Activated CD8-positive, alpha-beta T cell treated with anti-CD3 and anti-CD28 coated beads for 36 hours (primary cell): ENCODE results near the gene CD248. TPM values are rescaled to one million over a fixed set of nuclear protein-coding genes. Genes with fewer than 3 reads are reported as not detected.

Experiments used
- ATAC-seq: fragments of 200-7000 bp; cut with Tn5 transposase; one replicate; pipeline ENCODE4 v1.10.0; 2021; ENCODE audit warnings: mild to moderate bottlenecking, moderate library complexity
- CTCF ChIA-PET: fragments of 350-600 bp; sonication (Branson Sonifier 250); formaldehyde crosslinking; loops from one replicate; lab custom pipeline; 2021; ENCODE audit warnings: antibody characterized with exemption; lab: Charles Lee
- POLR2A ChIA-PET: fragments of 350-600 bp; sonication (Branson Sonifier 250); formaldehyde crosslinking; loops from one replicate; lab custom pipeline; 2021; ENCODE audit warnings: antibody characterized with exemption; lab: Charles Lee
- DNase-seq: peaks from one replicate; pipeline ENCODE4 v3.0.0-alpha.2; 2020
- H3K27ac Mint-ChIP-seq: one replicate; pipeline ENCODE4 v1.8.0; 2021; ENCODE audit warnings: mild to moderate bottlenecking, mixed read lengths
- H3K27me3 Mint-ChIP-seq: one replicate; pipeline ENCODE4 v1.8.0; 2021; ENCODE audit warnings: mixed read lengths
- H3K36me3 Mint-ChIP-seq: one replicate; pipeline ENCODE4 v1.8.0; 2021; ENCODE audit warnings: low read depth, mixed read lengths
- H3K4me1 Mint-ChIP-seq: one replicate; pipeline ENCODE4 v1.8.0; 2021; ENCODE audit warnings: low read depth, mixed read lengths
- H3K4me3 Mint-ChIP-seq: one replicate; pipeline ENCODE4 v1.8.0; 2021; ENCODE audit warnings: mild to moderate bottlenecking, moderate library complexity, mixed read lengths
- H3K9me3 Mint-ChIP-seq: one replicate; pipeline ENCODE4 v1.8.0; 2021; ENCODE audit warnings: mixed read lengths
- intact Hi-C: fragments of 100-400 bp; cut with micrococcal nuclease; formaldehyde crosslinking; loops from one replicate; pipeline ENCODE4 v1.10.0; 2022
- total RNA-seq, 2 experiments: library from RNA; stranded (reverse); gene quantifications; one replicate each; pipeline ENCODE4 v1.2.3, GENCODE V29; 2021
- TF ChIP-seq, protein P1 (sequence below): fragments of 200-600 bp; IDR thresholded peaks from one replicate; pipeline ENCODE4 v1.8.0; 2022; ENCODE audit warnings: antibody characterized with exemption, mild to moderate bottlenecking

The CD248 gene
- total RNA-seq, 2 experiments from 2014 or later = 16.3 to 16.8 TPM

GRCh38 chr11:66346476-66347424, 29.9 kb upstream of the CD248 start:
- Mint-ChIP-seq H3K9me3 (no peaks in the 10 kb centered on the region), H3K27ac (peak overlapping the region; percentile 92), H3K4me3 (peak overlapping the region; percentile 95), H3K27me3 (peaks cover 2% of the 10 kb centered on the region), H3K36me3 (peaks cover 7% of the 10 kb centered on the region), H3K4me1 (peaks cover 46% of the 10 kb centered on the region)
- no peak for ATAC-seq
- POLR2A ChIA-PET = interaction anchor here (0.6 to 3.3 kb wide), 12 partner anchors 9 to 92 kb away, joined by 3 to 22 read pairs (median 4); partner anchors contain the start of genes CD248, MRPL11, RIN1 and SLC29A2
- TF ChIP-seq, protein P1, sequence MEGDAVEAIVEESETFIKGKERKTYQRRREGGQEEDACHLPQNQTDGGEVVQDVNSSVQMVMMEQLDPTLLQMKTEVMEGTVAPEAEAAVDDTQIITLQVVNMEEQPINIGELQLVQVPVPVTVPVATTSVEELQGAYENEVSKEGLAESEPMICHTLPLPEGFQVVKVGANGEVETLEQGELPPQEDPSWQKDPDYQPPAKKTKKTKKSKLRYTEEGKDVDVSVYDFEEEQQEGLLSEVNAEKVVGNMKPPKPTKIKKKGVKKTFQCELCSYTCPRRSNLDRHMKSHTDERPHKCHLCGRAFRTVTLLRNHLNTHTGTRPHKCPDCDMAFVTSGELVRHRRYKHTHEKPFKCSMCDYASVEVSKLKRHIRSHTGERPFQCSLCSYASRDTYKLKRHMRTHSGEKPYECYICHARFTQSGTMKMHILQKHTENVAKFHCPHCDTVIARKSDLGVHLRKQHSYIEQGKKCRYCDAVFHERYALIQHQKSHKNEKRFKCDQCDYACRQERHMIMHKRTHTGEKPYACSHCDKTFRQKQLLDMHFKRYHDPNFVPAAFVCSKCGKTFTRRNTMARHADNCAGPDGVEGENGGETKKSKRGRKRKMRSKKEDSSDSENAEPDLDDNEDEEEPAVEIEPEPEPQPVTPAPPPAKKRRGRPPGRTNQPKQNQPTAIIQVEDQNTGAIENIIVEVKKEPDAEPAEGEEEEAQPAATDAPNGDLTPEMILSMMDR = no peak
- CTCF ChIA-PET = interaction anchor here (1.5 to 5.5 kb wide), 6 partner anchors 17 to 331 kb away, joined by 3 to 44 read pairs (median 14); no protein-coding TSS in a partner anchor
- no peak for DNase-seq
- intact Hi-C loops = loop anchor here (5.0 kb wide), 1 partner anchor 34 kb away; no protein-coding TSS in a partner anchor

GRCh38 chr11:66345316-66345649, 28.4 kb upstream of the CD248 start:
- no peaks in the 10 kb centered on the region for H3K9me3 Mint-ChIP-seq
- ChIA-PET CTCF (interaction anchor here (0.8 to 5.5 kb wide), 8 partner anchors 9 to 333 kb away, joined by 3 to 44 read pairs (median 6); partner anchors contain the start of genes RIN1 and YIF1A), POLR2A (interaction anchor here (0.6 to 3.3 kb wide), 9 partner anchors 9 to 122 kb away, joined by 3 to 22 read pairs (median 9); partner anchors contain the start of genes CD248, RIN1 and SLC29A2)
- H3K4me3 Mint-ChIP-seq = peak overlapping the region; percentile 95
- peaks cover 13% of the 10 kb centered on the region for H3K36me3 Mint-ChIP-seq
- H3K27ac Mint-ChIP-seq = peak overlapping the region; percentile 92
- peaks cover 43% of the 10 kb centered on the region for H3K4me1 Mint-ChIP-seq
- intact Hi-C loops = loop anchor here (5.0 kb wide), 1 partner anchor 33 kb away; no protein-coding TSS in a partner anchor
- ATAC-seq (peak; percentile 10), DNase-seq (no peak)
- TF ChIP-seq, protein P1 = no peak
- peaks cover 2% of the 10 kb centered on the region for H3K27me3 Mint-ChIP-seq

DNA sequence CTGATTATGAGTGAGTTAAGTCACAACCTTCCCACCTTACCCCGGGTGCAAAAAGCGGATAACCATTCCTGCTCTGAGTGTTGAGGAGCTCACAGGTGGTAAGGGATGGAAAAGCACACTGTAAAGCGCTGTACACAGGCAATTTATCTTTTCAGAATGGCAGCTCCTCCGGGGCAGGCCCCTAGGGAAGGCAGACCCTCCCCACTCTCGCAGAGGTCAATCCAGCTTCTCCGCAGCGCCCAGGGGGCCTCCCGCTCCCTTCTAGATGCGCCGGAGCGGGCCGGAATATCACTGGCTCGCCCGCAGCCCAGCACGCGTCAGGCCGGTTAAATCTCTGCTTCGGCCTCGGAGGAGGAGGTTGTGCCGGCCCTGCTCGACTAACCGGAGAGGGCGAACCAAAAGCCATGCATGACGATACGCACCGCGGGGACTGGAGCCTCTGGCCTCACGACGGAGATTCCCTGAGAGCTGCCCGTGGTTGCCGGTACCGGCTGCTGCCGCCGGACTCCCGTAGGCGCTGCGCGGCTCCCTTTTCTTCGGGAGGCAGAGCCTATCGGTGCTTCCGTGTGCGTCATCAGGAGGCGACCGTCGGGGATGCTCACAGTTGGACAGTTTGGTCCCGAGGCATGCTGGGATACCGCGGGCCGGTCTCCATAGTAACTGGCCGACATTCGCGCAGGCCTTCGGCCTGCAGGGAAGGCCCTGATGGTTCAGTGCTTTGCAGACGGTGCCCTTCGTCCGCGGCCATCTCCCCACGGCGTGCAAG, 27.9 kb upstream of the CD248 start, which contains the start of gene BRMS1:
TSS of gene BRMS1 (minus strand) at position 555 of the 766 bp plus-strand sequence. CDS start 2,870 bp downstream, outside the sequence.
- Mint-ChIP-seq H3K9me3 (no peaks in the 10 kb centered on the region), H3K27me3 (peaks cover 2% of the 10 kb centered on the region), H3K27ac (peak within 1 kb of the TSS; percentile 92), H3K4me1 (peaks cover 43% of the 10 kb centered on the region), H3K4me3 (peak within 1 kb of the TSS; percentile 95), H3K36me3 (peaks cover 13% of the 10 kb centered on the region)
- ChIA-PET CTCF (interaction anchor here (0.8 to 5.5 kb wide), 12 partner anchors 9 to 333 kb away, joined by 3 to 44 read pairs (median 4); partner anchors contain the start of genes RIN1 and YIF1A), POLR2A (interaction anchor here (0.8 to 3.3 kb wide), 12 partner anchors 9 to 63 kb away, joined by 3 to 22 read pairs (median 3); partner anchors contain the start of genes CD248, RIN1 and SLC29A2)
- DNase-seq = peak; percentile 99
- intact Hi-C loops = loop anchor here (5.0 kb wide), 1 partner anchor 32 kb away; no protein-coding TSS in a partner anchor
- TF ChIP-seq, protein P1 = peak; percentile 14
- ATAC-seq = peak; percentile 78

- DNase-seq (no peak), ATAC-seq (no peak)
- ChIA-PET POLR2A (interaction anchor here (1.4 to 2.9 kb wide), 3 partner anchors 17 to 31 kb away, joined by 3 to 11 read pairs (median 10); partner anchors contain the start of gene CD248), CTCF (interaction anchor here (0.8 to 2.5 kb wide), 4 partner anchors 13 to 75 kb away, joined by 3 to 9 read pairs (median 4); no protein-coding TSS in a partner anchor)
- no peak overlapping the region for H3K27ac Mint-ChIP-seq
- peaks cover 44% of the 10 kb centered on the region for H3K4me1 Mint-ChIP-seq
- intact Hi-C loops = no loop called here
- peak overlapping the region; percentile 95 for H3K4me3 Mint-ChIP-seq
- peaks cover 2% of the 10 kb centered on the region for H3K27me3 Mint-ChIP-seq
- TF ChIP-seq, protein P1 = no peak
- H3K9me3 Mint-ChIP-seq = no peaks in the 10 kb centered on the region
- peaks cover 22% of the 10 kb centered on the region for H3K36me3 Mint-ChIP-seq
Observed at GRCh38 chr11:66343176-66343575, 26.3 kb upstream of the CD248 start.
